Body of pancreas (tissue), 4 donors: ENCODE results near the gene BCAS2.

Source experiments
- CTCF ChIP-seq, 7 experiments: fragments of 450-650 bp in 4 of 7; fragments of 200-600 bp in 3 of 7; sonication (generic) in 3 of 7; IDR thresholded peaks; one replicate each; pipeline ENCODE4 v1.5.1; 2016 to 2019; ENCODE audit warnings: antibody characterized with exemption in 7 of 7
- POLR2A ChIP-seq, 3 donors: fragments of 450-650 bp; IDR thresholded peaks; one replicate each; pipeline ENCODE4 v1.6.1; 2016; ENCODE audit warnings: antibody characterized with exemption in 3 of 3, mild to moderate bottlenecking in 2 of 3

GRCh38 chr1:114586513-114587047 is 5.2 kb upstream of the BCAS2 start:
- no peak for TF ChIP-seq CTCF (IDR thresholded peaks at IDR 0.05)
- TF ChIP-seq POLR2A (IDR thresholded peaks at IDR 0.05), result no peak
